Ascending aorta (tissue), 2 donors: Measurements from ENCODE around the gene AARS2. TPM values are rescaled to one million over a fixed set of nuclear protein-coding genes. Genes with fewer than 3 reads are reported as not detected.
A peak's percentile ranks its signal among the peaks of the same experiment; 100 is the strongest.

Experiments used
- DNase-seq, 2 donors: peaks; one replicate each; pipeline ENCODE4 v3.0.0-alpha.2; 2019; ENCODE audit warnings: low spot score in 2 of 2
- H3K27ac ChIP-seq, 2 donors: fragments of 200-600 bp; sonication (generic); one replicate each; pipeline ENCODE4 v1.5.1; 2016 to 2017; ENCODE audit warnings: mild to moderate bottlenecking in 1 of 2
- H3K27me3 ChIP-seq: fragments of 200-600 bp; sonication (generic); one replicate; pipeline ENCODE4 v1.5.1; 2017
- H3K36me3 ChIP-seq, 2 donors: fragments of 200-600 bp; sonication (generic); one replicate each; pipeline ENCODE4 v1.5.1; 2016
- H3K4me1 ChIP-seq, 2 donors: fragments of 200-600 bp; sonication (generic); one replicate each; pipeline ENCODE4 v1.5.1; 2016 to 2017; ENCODE audit warnings: mild to moderate bottlenecking in 1 of 2
- H3K4me3 ChIP-seq, 2 donors: fragments of 200-600 bp; sonication (generic); one replicate each; pipeline ENCODE4 v1.5.1; 2016 to 2017; ENCODE audit warnings: mild to moderate bottlenecking in 1 of 2
- H3K9me3 ChIP-seq, 2 donors: fragments of 200-600 bp; sonication (generic); one replicate each; pipeline ENCODE4 v1.5.1; 2016
- CTCF ChIP-seq, 3 experiments: fragments of 200-600 bp in 2 of 3; fragments of 450-650 bp in 1 of 3; sonication (generic) in 2 of 3; IDR thresholded peaks; one replicate each; pipeline ENCODE4 v1.5.1; 2016 to 2019; ENCODE audit warnings: antibody characterized with exemption in 3 of 3, mild to moderate bottlenecking in 1 of 3, moderate library complexity in 1 of 3
- intact Hi-C: fragments of 100-400 bp; cut with DNase I; formaldehyde crosslinking; loops from one replicate; pipeline ENCODE4 v1.15.1; 2023
- total RNA-seq: library from RNA; depleted of rRNA; stranded (reverse); fragments of >200 nt; gene quantifications from one replicate; pipeline ENCODE4 v1.1.0, GENCODE V29; 2016

AARS2 gene
- total RNA-seq, 1 donor from 2014 or later, result 4.5 TPM

- Histone ChIP-seq H3K27ac (no peak overlapping the region), H3K4me1 (peaks cover 3 to 6% of the 10 kb centered on the region in 2 donors), H3K27me3 (peaks cover 13% of the 10 kb centered on the region), H3K9me3 (no peaks in the 10 kb centered on the region), H3K4me3 (no peak overlapping the region), H3K36me3 (no peaks in the 10 kb centered on the region)
- DNase-seq, result no peak
- no peak for TF ChIP-seq CTCF (IDR thresholded peaks at IDR 0.05)
- intact Hi-C loops, result loop anchor here (5.0 kb wide), 3 partner anchors 43 to 188 kb away; partner anchors contain the start of genes AARS2 and CDC5L
Measured at GRCh38 chr6:44269178-44269920, 43.8 kb downstream of the AARS2 start.

- no peaks in the 10 kb centered on the region for H3K9me3 ChIP-seq
- H3K27ac ChIP-seq, result no peak overlapping the region
- H3K27me3 ChIP-seq, result peaks cover 13% of the 10 kb centered on the region
- H3K4me1 ChIP-seq, result peaks cover 14 to 18% of the 10 kb centered on the region in 2 donors
- intact Hi-C loops, result loop anchor here (1.0 to 5.0 kb wide), 4 partner anchors 44 to 189 kb away; partner anchors contain the start of genes AARS2 and CDC5L
- H3K4me3 ChIP-seq, result no peak overlapping the region
- no peak for DNase-seq
- no peaks in the 10 kb centered on the region for H3K36me3 ChIP-seq
- peak; percentile 57 to 86 (median 84) for TF ChIP-seq CTCF (IDR thresholded peaks at IDR 0.05)
Measured at GRCh38 chr6:44268095-44268628, 45.0 kb downstream of the AARS2 start.

GRCh38 chr6:44267252-44267651 is 45.9 kb downstream of the AARS2 start:
- H3K27me3 ChIP-seq, result peaks cover 9% of the 10 kb centered on the region
- no peaks in the 10 kb centered on the region for H3K36me3 ChIP-seq
- peaks cover 17 to 26% of the 10 kb centered on the region in 2 donors for H3K4me1 ChIP-seq
- no peak overlapping the region for H3K27ac ChIP-seq
- intact Hi-C loops, result loop anchor here (5.0 kb wide), 3 partner anchors 45 to 190 kb away; partner anchors contain the start of genes AARS2 and CDC5L
- H3K4me3 ChIP-seq, result no peak overlapping the region
- DNase-seq, result no peak
- no peaks in the 10 kb centered on the region for H3K9me3 ChIP-seq
- TF ChIP-seq CTCF (IDR thresholded peaks at IDR 0.05), result no peak

GRCh38 chr6:44266347-44266746 is 46.8 kb downstream of the AARS2 start:
- no peak overlapping the region for H3K4me3 ChIP-seq
- no peaks in the 10 kb centered on the region for H3K9me3 ChIP-seq
- peaks cover 17 to 29% of the 10 kb centered on the region in 2 donors for H3K4me1 ChIP-seq
- intact Hi-C loops, result loop anchor here (5.0 kb wide), 3 partner anchors 46 to 191 kb away; partner anchors contain the start of genes AARS2 and CDC5L
- H3K36me3 ChIP-seq, result no peaks in the 10 kb centered on the region
- TF ChIP-seq CTCF (IDR thresholded peaks at IDR 0.05), result no peak
- H3K27me3 ChIP-seq, result peaks cover 6% of the 10 kb centered on the region
- no peak for DNase-seq
- no peak overlapping the region for H3K27ac ChIP-seq

GRCh38 chr6:44265722-44266233 is 47.4 kb downstream of the AARS2 start:
- Histone ChIP-seq H3K27me3 (peaks cover 6% of the 10 kb centered on the region), H3K9me3 (no peaks in the 10 kb centered on the region), H3K4me3 (peak overlapping the region; percentile 69 to 73), H3K4me1 (peaks cover 17 to 29% of the 10 kb centered on the region in 2 donors), H3K36me3 (no peaks in the 10 kb centered on the region), H3K27ac (peak overlapping the region in 1 of 2 donors; percentile 72)
- DNase-seq, result no peak
- intact Hi-C loops, result loop anchor here (1.0 to 5.0 kb wide), 5 partner anchors 28 to 192 kb away; partner anchors contain the start of genes AARS2, CDC5L, MRPL14 and TMEM63B
- no peak for TF ChIP-seq CTCF (IDR thresholded peaks at IDR 0.05)
